Heart left ventricle (tissue), 16 donors: Measurements from ENCODE around the gene BIN1. TPM values are rescaled to one million over a fixed set of nuclear protein-coding genes. Genes with fewer than 3 reads are reported as not detected.
A peak's percentile ranks its signal among the peaks of the same experiment; 100 is the strongest.

Experiments used
- ATAC-seq, 4 donors: fragments of 200-7000 bp; cut with Tn5 transposase; one replicate each; pipeline ENCODE4 v1.9.1; 2020 to 2022; ENCODE audit warnings: moderate library complexity in 4 of 4, mild to moderate bottlenecking in 3 of 4, moderate number of reproducible peaks in 1 of 4
- DNase-seq, 5 donors: peaks; one replicate each; pipeline ENCODE4 v3.0.0-alpha.2; 2020
- H3K27ac ChIP-seq, 12 donors: fragments of 200-600 bp; sonication (generic) in 4 of 12; one replicate each; pipeline versions ENCODE4 v1.5.0 to v1.8.0; 2016 to 2022; ENCODE audit warnings: mild to moderate bottlenecking in 2 of 12
- H3K27me3 ChIP-seq, 9 donors: fragments of 200-600 bp; sonication (generic) in 2 of 9; one replicate each; pipeline versions ENCODE4 v1.5.1 to v1.8.0; 2016 to 2022; ENCODE audit warnings: mild to moderate bottlenecking in 3 of 9
- H3K36me3 ChIP-seq, 9 donors: fragments of 200-600 bp; sonication (generic) in 2 of 9; one replicate each; pipeline versions ENCODE4 v1.5.0 to v1.8.0; 2018 to 2022; ENCODE audit warnings: mild to moderate bottlenecking in 2 of 9
- H3K4me1 ChIP-seq, 12 donors: fragments of 200-600 bp; sonication (generic) in 4 of 12; one replicate each; pipeline versions ENCODE4 v1.5.0 to v1.8.0; 2016 to 2022; ENCODE audit warnings: mild to moderate bottlenecking in 3 of 12
- H3K4me3 ChIP-seq, 12 donors: fragments of 200-600 bp; sonication (generic) in 4 of 12; one replicate each; pipeline versions ENCODE4 v1.5.0 to v1.8.0; 2017 to 2022; ENCODE audit warnings: mild to moderate bottlenecking in 9 of 12, moderate library complexity in 4 of 12
- H3K9me3 ChIP-seq, 12 donors: fragments of 200-600 bp; sonication (generic) in 4 of 12; one replicate each; pipeline versions ENCODE4 v1.5.0 to v1.8.0; 2016 to 2022; ENCODE audit warnings: mild to moderate bottlenecking in 1 of 12
- POLR2A ChIP-seq, 2 donors: fragments of 450-650 bp; IDR thresholded peaks; one replicate each; pipeline ENCODE4 v1.6.1; 2017; ENCODE audit warnings: antibody characterized with exemption in 2 of 2, mild to moderate bottlenecking in 2 of 2, moderate library complexity in 2 of 2
- WGBS, 4 donors: extraction: QIAGEN DNeasy Blood & Tissue Kit in 2 of 4; methylation state at CpG; one replicate each; pipeline versions ENCODE4 v1.1.5 to v1.1.7; 2013 to 2018; 5-methylcytosine and 5-hydroxymethylcytosine counted together
- intact Hi-C, 10 donors: fragments of 100-400 bp; cut with DNase I; formaldehyde crosslinking; loops; one replicate each; pipeline versions ENCODE4 v1.11.1 to v1.14.2; 2022
- polyA plus RNA-seq, 2 donors: library from polyadenylated mRNA; stranded (reverse); fragments of 200-250 nt; gene quantifications; one replicate each; pipeline ENCODE4 v1.2.3, GENCODE V29; 2013
- total RNA-seq, 9 donors: library from RNA; depleted of rRNA in 2 of 9; stranded (reverse); fragments of >200 nt in 2 of 9; fragmentation: NEBNext Ultra II Directional in 3 of 9; extraction: Animal tissue kit (Norgen Biotek cat#: 25700) in 3 of 9; gene quantifications; one replicate each; pipeline versions ENCODE4 v1.1.0 to v1.2.4, GENCODE V29; 2016 to 2023
- TF ChIP-seq, protein P1 (sequence below), 12 donors: fragments of 200-600 bp; sonication (generic) in 4 of 12; IDR thresholded peaks; one replicate each; pipeline versions ENCODE4 v1.5.0 to v1.8.0; 2018 to 2022; ENCODE audit warnings: antibody characterized with exemption in 12 of 12, mild to moderate bottlenecking in 5 of 12
- donor health status: ischemic (EF 13 %, LVEDD 7.1; RV severe dilation, severe dysfunction).
- donor health status: healthy with polysubstance abuse.
- donor health status: DM: no; HTN: yes; CAD: no.
- donor health status: DM: no; HTN: no; CAD: no.
- donor health status: ischemic (EF 25% LVEDD 6.9; RV normal size, moderate dysfunction).
- donor health status: ischemic (EF 25% LVEDD 5.7; RV mildly dilated, moderate dysfunction).
- donor health status: healthy.
- donor health status: DM: yes; HTN: yes; CAD: no.
- donor health status: ischemic (EF 35%, LVEDD 5.7; RV mildly dilated, moderate dysfunction).
- donor health status: nonischemic (EF 11% LVEDD 7.7; RV severe dilation, severe dysfunction).
- donor health status: DM: yes; HTN: yes; CAD: no.
- donor health status: PGD.
- donor health status: ischemic (EF 29% LVEDD 5.4; RV normal size, mild dysfunction).
- donor health status: nonischemic (EF 23%, LVEDD 6.1; RV moderate dilation, normal function).

BIN1 gene
- total and polyA plus RNA-seq, 11 donors, result 4.3 to 22.2 (median 15.6) TPM

GRCh38 chr2:127110985-127111384 lies 4.0 kb upstream of the BIN1 start:
- intact Hi-C loops, result no loop called here
- no peaks in the 10 kb centered on the region for H3K9me3 ChIP-seq
- no peak for ATAC-seq
- H3K4me3 ChIP-seq, result no peak overlapping the region
- TF ChIP-seq POLR2A (IDR thresholded peaks at IDR 0.05), result no peak
- TF ChIP-seq, protein P1, sequence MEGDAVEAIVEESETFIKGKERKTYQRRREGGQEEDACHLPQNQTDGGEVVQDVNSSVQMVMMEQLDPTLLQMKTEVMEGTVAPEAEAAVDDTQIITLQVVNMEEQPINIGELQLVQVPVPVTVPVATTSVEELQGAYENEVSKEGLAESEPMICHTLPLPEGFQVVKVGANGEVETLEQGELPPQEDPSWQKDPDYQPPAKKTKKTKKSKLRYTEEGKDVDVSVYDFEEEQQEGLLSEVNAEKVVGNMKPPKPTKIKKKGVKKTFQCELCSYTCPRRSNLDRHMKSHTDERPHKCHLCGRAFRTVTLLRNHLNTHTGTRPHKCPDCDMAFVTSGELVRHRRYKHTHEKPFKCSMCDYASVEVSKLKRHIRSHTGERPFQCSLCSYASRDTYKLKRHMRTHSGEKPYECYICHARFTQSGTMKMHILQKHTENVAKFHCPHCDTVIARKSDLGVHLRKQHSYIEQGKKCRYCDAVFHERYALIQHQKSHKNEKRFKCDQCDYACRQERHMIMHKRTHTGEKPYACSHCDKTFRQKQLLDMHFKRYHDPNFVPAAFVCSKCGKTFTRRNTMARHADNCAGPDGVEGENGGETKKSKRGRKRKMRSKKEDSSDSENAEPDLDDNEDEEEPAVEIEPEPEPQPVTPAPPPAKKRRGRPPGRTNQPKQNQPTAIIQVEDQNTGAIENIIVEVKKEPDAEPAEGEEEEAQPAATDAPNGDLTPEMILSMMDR (IDR thresholded peaks at IDR 0.05), result no peak
- DNase-seq, result no peak
- H3K27me3 ChIP-seq, result peaks cover 0 to 6% (median 0%) of the 10 kb centered on the region in 9 donors
- no peaks in the 10 kb centered on the region for H3K36me3 ChIP-seq
- H3K4me1 ChIP-seq, result peaks cover 0 to 23% (median 8%) of the 10 kb centered on the region in 12 donors
- 75 to 89% (median 83%) methylated on average over 6 of the region's 6 CpGs for WGBS, 4 donors
- no peak overlapping the region for H3K27ac ChIP-seq

GRCh38 chr2:127108090-127108523 lies 1.2 kb upstream of the BIN1 start:
- Histone ChIP-seq H3K9me3 (no peaks in the 10 kb centered on the region), H3K27ac (peak overlapping the region in 3 of 12 donors; percentile 75 to 82 (median 77)), H3K4me3 (peak overlapping the region in 3 of 12 donors; percentile 64 to 90 (median 89)), H3K36me3 (no peaks in the 10 kb centered on the region), H3K4me1 (peaks cover 0 to 29% (median 14%) of the 10 kb centered on the region in 12 donors), H3K27me3 (peaks cover 0 to 8% (median 0%) of the 10 kb centered on the region in 9 donors)
- no peak for TF ChIP-seq POLR2A (IDR thresholded peaks at IDR 0.05)
- TF ChIP-seq, protein P1 (IDR thresholded peaks at IDR 0.05), result no peak
- intact Hi-C loops, result loop anchor here in 2 of 10 donors (5.0 kb wide), 2 partner anchors 39 to 41 kb away; no protein-coding TSS in a partner anchor
- 75 to 87% (median 85%) methylated on average over 11 of the region's 11 CpGs for WGBS, 4 donors
- peak in 2 of 5 donors; percentile 13 to 24 for DNase-seq
- no peak for ATAC-seq

DNA sequence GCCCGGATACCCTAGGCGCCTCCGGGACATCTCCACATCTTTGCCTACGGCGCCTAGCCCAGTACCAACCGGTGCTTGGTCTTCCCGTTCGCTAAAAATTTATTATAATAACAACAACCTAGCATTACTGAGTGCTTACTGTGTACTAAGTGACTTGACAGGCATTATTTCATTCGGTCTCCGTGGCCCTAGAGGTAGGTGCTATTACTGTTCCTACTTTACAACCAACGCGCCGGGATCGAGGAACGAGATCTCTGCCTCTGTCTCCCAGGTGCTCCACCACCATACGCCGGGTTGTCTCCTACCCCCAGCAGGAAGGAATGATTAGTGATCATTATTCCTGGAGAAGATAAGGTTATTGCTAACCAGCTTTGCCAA lies 657 bp upstream of the BIN1 start:
- Histone ChIP-seq H3K27ac (peak overlapping the region in 11 of 12 donors; percentile 34 to 83 (median 71)), H3K4me3 (peak overlapping the region; percentile 59 to 90 (median 72)), H3K4me1 (peaks cover 0 to 29% (median 14%) of the 10 kb centered on the region in 12 donors), H3K36me3 (no peaks in the 10 kb centered on the region), H3K9me3 (no peaks in the 10 kb centered on the region), H3K27me3 (peaks cover 0 to 8% (median 0%) of the 10 kb centered on the region in 9 donors)
- DNase-seq, result no peak
- WGBS, 4 donors, result 10 to 18% (median 14%) methylated on average over 17 of the region's 17 CpGs
- TF ChIP-seq, protein P1 (IDR thresholded peaks at IDR 0.05), result peak in 1 of 12 donors; percentile 15
- TF ChIP-seq POLR2A (IDR thresholded peaks at IDR 0.05), result no peak
- ATAC-seq, result peak in 1 of 4 donors; percentile 0
- intact Hi-C loops, result loop anchor here in 2 of 10 donors (5.0 kb wide), 2 partner anchors 40 kb away; no protein-coding TSS in a partner anchor

- Histone ChIP-seq H3K27ac (peak overlapping the region in 11 of 12 donors; percentile 34 to 83 (median 71)), H3K9me3 (no peaks in the 10 kb centered on the region), H3K27me3 (peaks cover 0 to 8% (median 0%) of the 10 kb centered on the region in 9 donors), H3K4me3 (peak overlapping the region; percentile 59 to 90 (median 72)), H3K4me1 (peaks cover 0 to 29% (median 14%) of the 10 kb centered on the region in 12 donors), H3K36me3 (no peaks in the 10 kb centered on the region)
- TF ChIP-seq, protein P1 (IDR thresholded peaks at IDR 0.05), result no peak
- TF ChIP-seq POLR2A (IDR thresholded peaks at IDR 0.05), result no peak
- DNase-seq, result peak in 3 of 5 donors; percentile 31 to 74 (median 32)
- peak in 3 of 4 donors; percentile 22 to 28 (median 27) for ATAC-seq
- WGBS, 4 donors, result 0 to 1% (median 1%) methylated on average over 39 to 45 of the region's 45 CpGs; no CpG with 5 or more reads in 1 of the 4 donors
- intact Hi-C loops, result loop anchor here in 2 of 10 donors (5.0 kb wide), 2 partner anchors 39 to 41 kb away; no protein-coding TSS in a partner anchor
These were observed 430 bp downstream of the BIN1 start for GRCh38 chr2:127106457-127106990.
